GM13976 (cell line): ENCODE results near the gene SPATA3.

ENCODE experiments used
- DNase-seq: peaks from one replicate; pipeline ENCODE4 v3.0.0; 2012; ENCODE audit warnings: low spot score
- CTCF ChIP-seq: IDR thresholded peaks from 2 replicates; pipeline ENCODE4 v1.5.1; 2012; ENCODE audit warnings: borderline replicate concordance, mild to moderate bottlenecking; ENCODE audit not compliant: insufficient read depth; ENCODE audit errors: extremely low read depth, missing control alignments, control extremely low read depth
- in situ Hi-C: fragments of 300-500 bp; cut with MboI; formaldehyde crosslinking; loops from one replicate; pipeline ENCODE4 v1.12.0; 2022; ENCODE audit warnings: low sequenced_read_pairs, mixed read lengths, inconsistent platforms; ENCODE audit not compliant: unreplicated experiment

Gene SPATA3

DNA sequence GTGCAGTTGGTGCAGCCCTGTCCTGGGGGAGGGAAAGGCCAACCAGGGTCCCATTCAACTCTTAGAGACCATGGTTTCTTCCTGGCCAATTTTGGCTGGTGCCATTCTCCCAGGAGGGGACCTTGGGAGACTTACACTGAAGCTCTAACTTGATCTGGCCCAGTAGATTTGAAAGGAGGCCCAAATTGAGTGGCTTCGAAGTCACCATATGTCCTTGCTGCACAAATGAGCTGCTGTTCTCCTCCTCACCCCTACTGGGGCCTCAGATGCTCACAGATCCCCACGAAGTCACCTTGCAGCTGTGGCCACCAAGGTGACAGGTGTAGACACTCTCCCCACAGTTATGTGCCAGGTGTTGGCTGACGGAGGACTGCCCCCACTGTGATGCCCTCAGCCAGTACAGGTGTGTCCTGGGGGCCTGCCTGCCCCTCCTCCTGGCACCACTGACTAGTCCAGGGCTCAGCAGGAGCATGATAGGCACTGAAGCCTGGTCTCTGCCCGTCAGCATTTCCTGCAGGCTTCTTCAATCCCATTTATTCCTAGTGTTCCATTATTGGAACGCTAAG is 36.7 kb downstream of the SPATA3 start:
- in situ Hi-C loops: no loop called here
- no peak for TF ChIP-seq CTCF
- no peak for DNase-seq

DNA sequence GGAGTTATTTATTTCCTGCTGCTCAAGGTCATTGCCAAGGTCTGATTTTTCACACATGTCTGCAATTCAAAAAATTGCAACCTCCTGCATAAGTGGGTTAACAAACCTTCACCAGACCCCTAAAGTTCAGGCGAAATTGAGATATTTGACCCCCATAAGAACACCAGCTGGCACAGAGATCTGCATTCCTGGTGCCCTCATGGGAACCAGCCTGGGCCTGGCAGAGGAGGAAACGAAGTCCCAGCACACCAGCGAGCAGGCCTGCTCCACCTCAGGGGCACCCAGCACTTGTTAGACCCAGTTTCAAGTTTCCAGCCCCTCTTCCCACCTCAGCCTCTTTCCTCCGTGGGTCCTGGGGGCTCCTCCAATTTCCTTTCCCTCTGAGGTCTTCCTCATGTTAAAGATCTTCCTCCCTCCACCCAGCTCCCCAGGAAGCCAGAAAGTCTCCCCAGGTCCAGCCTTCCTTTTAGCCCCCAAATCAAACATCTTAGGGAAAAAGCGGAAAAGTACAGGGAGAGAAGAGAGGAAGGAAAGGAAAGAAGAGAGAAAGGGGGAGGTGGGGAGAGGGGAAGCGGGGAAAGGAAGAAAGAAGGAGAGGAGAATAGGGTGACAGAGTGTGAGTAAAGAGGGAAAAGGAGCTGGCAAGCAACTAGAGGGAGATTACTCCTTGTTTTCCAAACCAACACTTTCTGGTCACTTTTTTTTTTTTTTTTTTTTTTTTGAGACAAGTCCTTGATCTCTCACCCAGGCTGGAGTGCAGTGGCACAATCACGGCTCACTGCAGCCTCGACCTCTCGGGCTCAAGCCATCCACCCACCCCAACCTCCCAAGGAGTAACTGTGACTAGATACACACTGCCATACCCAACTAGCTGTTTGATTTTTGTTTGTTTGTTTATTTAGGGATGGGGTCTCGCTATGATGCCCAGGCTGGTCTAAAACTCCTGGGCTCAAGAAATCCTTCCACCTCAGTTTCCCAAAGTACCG is 37.5 kb downstream of the SPATA3 start:
- no peak for DNase-seq
- TF ChIP-seq CTCF: no peak
- in situ Hi-C loops: no loop called here

- DNase-seq: no peak
- no peak for TF ChIP-seq CTCF
- in situ Hi-C loops: no loop called here
Measured at GRCh38 chr2:231034291-231034882, 38.5 kb downstream of the SPATA3 start.

DNA sequence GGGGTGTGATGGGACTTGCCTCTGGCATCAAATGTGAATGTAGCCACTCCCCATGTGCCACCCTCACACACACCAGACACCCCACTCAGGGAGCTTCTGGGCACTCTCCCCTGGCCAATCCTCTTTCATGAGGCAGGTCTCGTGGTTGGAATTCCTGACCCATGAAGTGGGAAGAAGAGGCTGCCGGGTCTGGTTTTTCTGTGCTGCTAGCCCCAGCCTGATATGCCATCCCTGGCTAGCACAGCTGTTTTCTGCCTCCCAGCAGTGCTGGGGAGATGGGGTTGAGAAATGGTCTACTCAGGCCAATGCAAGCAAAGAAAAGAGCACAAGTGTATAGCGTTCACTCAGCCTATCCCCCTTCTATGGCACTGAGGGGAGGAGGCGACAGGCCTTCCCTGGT is 40.2 kb downstream of the SPATA3 start:
- TF ChIP-seq CTCF: no peak
- DNase-seq: no peak
- in situ Hi-C loops: no loop called here

DNA sequence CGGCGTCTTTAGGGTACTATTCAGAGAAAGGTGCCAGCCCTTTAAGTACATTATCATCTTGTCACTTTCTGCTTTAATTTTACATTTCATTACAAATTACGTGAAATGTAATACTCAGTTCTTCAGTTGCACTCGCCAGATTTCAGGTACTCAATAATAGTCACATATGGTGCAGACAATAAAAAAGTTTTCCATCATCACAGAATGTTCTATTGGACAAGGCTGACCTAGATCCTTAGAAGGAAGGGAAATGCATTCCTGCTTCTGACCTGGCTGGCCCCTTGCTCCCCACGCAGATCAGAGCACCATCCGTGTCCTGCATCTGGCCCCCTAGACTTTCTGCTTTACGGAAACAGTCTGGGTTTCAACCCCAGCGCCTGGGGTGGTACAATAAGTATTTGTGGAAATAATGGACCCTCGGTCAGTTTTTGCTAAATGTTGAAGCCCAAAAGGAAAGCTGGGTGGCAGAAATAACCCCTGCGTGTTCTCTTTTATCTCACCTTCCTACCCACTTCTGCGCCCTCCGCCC is 40.7 kb downstream of the SPATA3 start:
- TF ChIP-seq CTCF: no peak
- DNase-seq: no peak
- in situ Hi-C loops: no loop called here

DNA sequence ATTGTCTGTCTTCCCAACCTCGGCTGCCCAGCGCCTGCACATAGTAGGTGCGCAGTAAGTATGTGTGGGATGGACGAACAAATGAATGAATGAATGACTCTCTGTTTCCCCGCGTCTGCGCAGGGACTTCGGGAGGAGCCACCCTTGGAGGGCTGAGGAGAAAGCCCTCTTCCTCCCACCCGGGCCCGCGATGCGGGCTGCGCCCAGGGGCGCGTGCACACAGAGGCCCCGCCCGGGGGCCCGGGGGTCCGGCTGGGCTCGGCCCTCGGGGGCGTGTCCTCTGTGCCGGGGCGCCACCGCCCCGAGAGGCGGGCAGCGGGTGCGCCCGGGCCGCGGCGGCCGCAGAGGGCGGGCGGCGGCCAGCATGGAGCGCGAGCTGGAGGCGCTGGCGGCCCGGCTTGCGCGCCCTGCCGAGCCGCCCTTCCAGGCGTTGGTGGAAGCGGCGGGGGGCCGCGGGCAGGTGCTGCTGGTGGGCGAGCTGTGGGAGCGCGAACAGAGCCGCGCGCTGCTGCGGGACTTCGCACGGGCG is 41.3 kb downstream of the SPATA3 start, which contains the start of gene C2orf72:
Gene C2orf72, plus strand, starts transcription at position 322 of the 529 bp plus-strand sequence. Its CDS starts 43 bp downstream, at position 365.
- in situ Hi-C loops: no loop called here
- peak; percentile 66 for DNase-seq
- TF ChIP-seq CTCF: no peak
